ENCODE results near the gene ADGB. TPM values are rescaled to one million over a fixed set of nuclear protein-coding genes. Genes with fewer than 3 reads are reported as not detected.
"Not testable (repeated sequence)": the region's sequence is repeated elsewhere in the genome, so short reads cannot be mapped to it uniquely, and the experiment has no call there.

ADGB gene
- total RNA-seq: not detected in 2 replicates
- long read RNA-seq: 0 reads

GRCh38 chr6:146598772-146599405 lies at the start of gene ADGB:
ADGB (plus strand) TSS chr6:146598972; CDS start chr6:146599041, 69 bp downstream.
- Mint-ChIP-seq H3K36me3 (ENCODE audit: unreplicated experiment) (no peaks in the 10 kb centered on the region), H3K4me3 (ENCODE audit: unreplicated experiment) (peak within 1 kb of the TSS; percentile 76), H3K9me3 (ENCODE audit: unreplicated experiment) (no peaks in the 10 kb centered on the region), H3K27ac (ENCODE audit: unreplicated experiment) (no peak within 1 kb of the TSS), H3K4me1 (ENCODE audit: unreplicated experiment) (peaks cover 10% of the 10 kb centered on the region), H3K27me3 (ENCODE audit: unreplicated experiment) (peaks cover 20% of the 10 kb centered on the region)
- TF ChIP-seq, protein P1, sequence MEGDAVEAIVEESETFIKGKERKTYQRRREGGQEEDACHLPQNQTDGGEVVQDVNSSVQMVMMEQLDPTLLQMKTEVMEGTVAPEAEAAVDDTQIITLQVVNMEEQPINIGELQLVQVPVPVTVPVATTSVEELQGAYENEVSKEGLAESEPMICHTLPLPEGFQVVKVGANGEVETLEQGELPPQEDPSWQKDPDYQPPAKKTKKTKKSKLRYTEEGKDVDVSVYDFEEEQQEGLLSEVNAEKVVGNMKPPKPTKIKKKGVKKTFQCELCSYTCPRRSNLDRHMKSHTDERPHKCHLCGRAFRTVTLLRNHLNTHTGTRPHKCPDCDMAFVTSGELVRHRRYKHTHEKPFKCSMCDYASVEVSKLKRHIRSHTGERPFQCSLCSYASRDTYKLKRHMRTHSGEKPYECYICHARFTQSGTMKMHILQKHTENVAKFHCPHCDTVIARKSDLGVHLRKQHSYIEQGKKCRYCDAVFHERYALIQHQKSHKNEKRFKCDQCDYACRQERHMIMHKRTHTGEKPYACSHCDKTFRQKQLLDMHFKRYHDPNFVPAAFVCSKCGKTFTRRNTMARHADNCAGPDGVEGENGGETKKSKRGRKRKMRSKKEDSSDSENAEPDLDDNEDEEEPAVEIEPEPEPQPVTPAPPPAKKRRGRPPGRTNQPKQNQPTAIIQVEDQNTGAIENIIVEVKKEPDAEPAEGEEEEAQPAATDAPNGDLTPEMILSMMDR (IDR thresholded peaks at IDR 0.05): no peak
- peak; percentile 89 for DNase-seq (ENCODE audit: extremely low spot score, unreplicated experiment)

DNA sequence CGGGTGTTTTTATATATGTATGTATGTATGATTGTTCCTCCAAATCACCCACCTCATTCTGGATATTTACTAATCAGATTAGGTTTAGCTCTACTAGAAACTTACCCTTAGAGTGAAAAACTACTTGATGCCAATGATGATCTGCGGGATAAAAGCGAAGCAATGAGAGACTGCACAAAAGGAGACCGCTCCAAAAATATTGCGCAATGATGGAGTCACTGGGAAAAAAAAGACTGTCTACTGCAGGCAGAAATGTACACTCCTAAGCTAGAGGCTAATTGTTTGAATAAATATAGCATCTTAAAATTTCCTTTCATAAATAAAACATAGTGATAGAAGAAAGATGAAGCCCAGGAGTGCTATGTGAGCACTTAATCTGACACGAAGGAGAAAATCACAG lies 47.9 kb upstream of the ADGB start:
- no peak overlapping the region for H3K4me3 Mint-ChIP-seq (ENCODE audit: unreplicated experiment)
- DNase-seq (ENCODE audit: extremely low spot score, unreplicated experiment): no peak
- no peaks in the 10 kb centered on the region for H3K9me3 Mint-ChIP-seq (ENCODE audit: unreplicated experiment)
- H3K27ac Mint-ChIP-seq (ENCODE audit: unreplicated experiment): no peak overlapping the region
- H3K27me3 Mint-ChIP-seq (ENCODE audit: unreplicated experiment): no peaks in the 10 kb centered on the region
- H3K36me3 Mint-ChIP-seq (ENCODE audit: unreplicated experiment): peaks cover 54% of the 10 kb centered on the region
- peaks cover 39% of the 10 kb centered on the region for H3K4me1 Mint-ChIP-seq (ENCODE audit: unreplicated experiment)
- TF ChIP-seq, protein P1 (IDR thresholded peaks at IDR 0.05): no peak

- Mint-ChIP-seq H3K4me1 (ENCODE audit: unreplicated experiment) (peaks cover 32% of the 10 kb centered on the region), H3K9me3 (ENCODE audit: unreplicated experiment) (no peaks in the 10 kb centered on the region), H3K27me3 (ENCODE audit: unreplicated experiment) (no peaks in the 10 kb centered on the region), H3K4me3 (ENCODE audit: unreplicated experiment) (no peak overlapping the region), H3K27ac (ENCODE audit: unreplicated experiment) (peak overlapping the region; percentile 0), H3K36me3 (ENCODE audit: unreplicated experiment) (peaks cover 55% of the 10 kb centered on the region)
- TF ChIP-seq, protein P1 (IDR thresholded peaks at IDR 0.05): no peak
- no peak for DNase-seq (ENCODE audit: extremely low spot score, unreplicated experiment)
Measured at GRCh38 chr6:146551545-146551944, 47.2 kb upstream of the ADGB start.

DNA sequence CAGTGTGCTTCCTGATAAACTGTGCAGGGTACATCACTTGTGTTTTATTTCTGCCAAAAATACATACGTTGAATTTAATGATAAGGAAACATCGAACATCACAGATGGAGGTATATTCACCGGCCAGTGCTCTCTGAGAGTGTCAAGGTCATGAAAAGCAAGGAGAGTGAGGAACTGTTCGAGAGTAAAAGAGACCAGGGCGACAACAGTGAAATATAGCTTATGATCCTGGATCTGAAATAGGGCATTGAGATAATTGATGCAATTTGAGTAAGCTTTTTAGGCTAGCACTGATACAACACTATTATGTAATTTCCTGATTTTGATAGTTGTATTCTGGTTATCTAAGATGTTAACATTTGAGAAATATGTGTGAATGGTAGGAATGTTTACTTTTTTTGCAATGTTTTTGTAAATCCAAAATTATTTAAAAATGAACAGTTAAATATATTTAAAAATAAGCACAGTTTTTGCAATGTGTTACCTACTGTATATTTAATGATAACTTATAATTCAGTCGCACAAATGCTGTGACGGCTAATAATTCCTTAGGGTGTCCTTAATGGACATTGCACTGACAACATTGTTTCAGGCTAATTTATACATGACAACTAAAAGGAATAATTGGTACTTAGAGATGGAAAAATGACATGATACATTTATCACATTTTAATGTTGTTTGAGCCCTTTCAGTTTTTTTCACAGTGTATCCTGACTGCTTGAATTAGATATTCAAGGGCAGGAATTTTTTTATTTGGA lies 45.2 kb upstream of the ADGB start:
- H3K9me3 Mint-ChIP-seq (ENCODE audit: unreplicated experiment): no peaks in the 10 kb centered on the region
- H3K4me3 Mint-ChIP-seq (ENCODE audit: unreplicated experiment): no peak overlapping the region
- no peak for DNase-seq (ENCODE audit: extremely low spot score, unreplicated experiment)
- peaks cover 18% of the 10 kb centered on the region for H3K4me1 Mint-ChIP-seq (ENCODE audit: unreplicated experiment)
- peaks cover 61% of the 10 kb centered on the region for H3K36me3 Mint-ChIP-seq (ENCODE audit: unreplicated experiment)
- H3K27ac Mint-ChIP-seq (ENCODE audit: unreplicated experiment): no peak overlapping the region
- TF ChIP-seq, protein P1 (IDR thresholded peaks at IDR 0.05): no peak
- no peaks in the 10 kb centered on the region for H3K27me3 Mint-ChIP-seq (ENCODE audit: unreplicated experiment)

DNA sequence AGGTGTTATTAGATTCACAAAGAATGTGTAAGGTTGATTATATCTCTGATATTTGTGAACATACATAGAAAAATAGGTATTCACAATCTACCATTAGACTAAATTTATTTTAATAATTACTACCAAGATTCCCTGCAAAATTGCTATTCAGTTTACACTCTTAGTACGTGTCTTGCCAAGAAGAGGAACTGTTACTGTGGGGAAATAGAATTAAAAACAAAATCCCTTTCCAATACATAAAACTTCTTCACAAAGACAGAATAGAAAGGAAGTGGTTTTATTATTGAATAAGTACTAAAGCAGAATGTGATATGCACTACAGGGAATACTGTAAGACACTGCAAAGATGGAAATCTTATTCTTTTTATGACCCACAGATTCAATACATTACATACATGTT lies 38.2 kb upstream of the ADGB start:
- TF ChIP-seq, protein P1 (IDR thresholded peaks at IDR 0.05): no peak

DNA sequence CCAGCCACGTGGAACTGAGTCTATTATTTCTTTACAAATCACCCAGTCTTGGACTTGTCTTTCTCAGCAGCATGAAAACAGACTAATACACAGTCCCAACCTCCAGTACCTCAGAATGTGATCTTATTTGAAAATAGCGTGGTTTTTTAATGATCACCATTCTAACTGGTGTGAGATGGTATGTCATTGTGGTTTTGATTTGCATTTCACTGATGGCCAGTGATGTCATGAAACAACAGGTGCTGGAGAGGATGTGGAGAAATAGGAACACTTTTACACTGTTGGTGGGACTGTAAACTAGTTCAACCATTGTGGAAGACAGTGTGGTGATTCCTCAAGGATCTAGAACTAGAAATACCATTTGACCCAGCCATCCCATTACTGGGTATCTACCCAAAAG lies 32.1 kb upstream of the ADGB start:
- H3K9me3 Mint-ChIP-seq (ENCODE audit: unreplicated experiment); H3K27me3 Mint-ChIP-seq (ENCODE audit: unreplicated experiment); DNase-seq (ENCODE audit: extremely low spot score, unreplicated experiment); H3K4me3 Mint-ChIP-seq (ENCODE audit: unreplicated experiment); H3K27ac Mint-ChIP-seq (ENCODE audit: unreplicated experiment); H3K36me3 Mint-ChIP-seq (ENCODE audit: unreplicated experiment); H3K4me1 Mint-ChIP-seq (ENCODE audit: unreplicated experiment): not testable (repeated sequence)

More for the DNA sequence above, 38.2 kb upstream of the ADGB start:
- Mint-ChIP-seq H3K27me3 (ENCODE audit: unreplicated experiment) (no peaks in the 10 kb centered on the region), H3K36me3 (ENCODE audit: unreplicated experiment) (peaks cover 12% of the 10 kb centered on the region), H3K9me3 (ENCODE audit: unreplicated experiment) (no peaks in the 10 kb centered on the region), H3K4me1 (ENCODE audit: unreplicated experiment) (no peaks in the 10 kb centered on the region), H3K27ac (ENCODE audit: unreplicated experiment) (no peak overlapping the region), H3K4me3 (ENCODE audit: unreplicated experiment) (no peak overlapping the region)
- no peak for DNase-seq (ENCODE audit: extremely low spot score, unreplicated experiment)

GRCh38 chr6:146568619-146569018 lies 30.2 kb upstream of the ADGB start:
- not testable (repeated sequence) for H3K4me3 Mint-ChIP-seq (ENCODE audit: unreplicated experiment); H3K27me3 Mint-ChIP-seq (ENCODE audit: unreplicated experiment); H3K9me3 Mint-ChIP-seq (ENCODE audit: unreplicated experiment); DNase-seq (ENCODE audit: extremely low spot score, unreplicated experiment); H3K4me1 Mint-ChIP-seq (ENCODE audit: unreplicated experiment); H3K36me3 Mint-ChIP-seq (ENCODE audit: unreplicated experiment); H3K27ac Mint-ChIP-seq (ENCODE audit: unreplicated experiment)

Measured in osteocyte (in vitro differentiated cells).